GM18508 (cell line): ENCODE data around the gene GIMAP8.
"Not testable (repeated sequence)": the region's sequence is repeated elsewhere in the genome, so short reads cannot be mapped to it uniquely, and the experiment has no call there.

ENCODE experiments used
- ATAC-seq: cut with Tn5 transposase; IDR thresholded peaks from one replicate; pipeline ENCODE4 v1.9.1; 2021; ENCODE audit warnings: moderate number of reproducible peaks; ENCODE audit not compliant: insufficient read depth, unreplicated experiment

Gene GIMAP8

GRCh38 chr7:150493442-150493841 is 43.0 kb downstream of the GIMAP8 start:
- ATAC-seq, result not testable (repeated sequence)

- ATAC-seq, result no peak
Observed at GRCh38 chr7:150502519-150502918, 52.1 kb downstream of the GIMAP8 start.

- ATAC-seq, result no peak
Observed at GRCh38 chr7:150503155-150503554, 52.7 kb downstream of the GIMAP8 start.

GRCh38 chr7:150503581-150503980 is 53.2 kb downstream of the GIMAP8 start:
- no peak for ATAC-seq

GRCh38 chr7:150507947-150508602 is 57.6 kb downstream of the GIMAP8 start:
- ATAC-seq, result no peak

- no peak for ATAC-seq
Observed at GRCh38 chr7:150511048-150511447, 60.6 kb downstream of the GIMAP8 start.

GRCh38 chr7:150513758-150514157 is 63.3 kb downstream of the GIMAP8 start:
- ATAC-seq, result no peak

- no peak for ATAC-seq
Observed at GRCh38 chr7:150514748-150515222, 64.4 kb downstream of the GIMAP8 start, which contains the start of gene GIMAP7. Gene GIMAP7, plus strand, starts transcription at chr7:150514872. Its CDS starts 5,103 bp downstream, at chr7:150519975.

GRCh38 chr7:150515248-150516147 is 65.1 kb downstream of the GIMAP8 start:
- no peak for ATAC-seq

GRCh38 chr7:150516956-150517745 is 66.7 kb downstream of the GIMAP8 start:
- no peak for ATAC-seq

GRCh38 chr7:150519310-150519709 is 68.9 kb downstream of the GIMAP8 start:
- ATAC-seq, result no peak

- no peak for ATAC-seq
Observed at GRCh38 chr7:150520145-150520544, 69.7 kb downstream of the GIMAP8 start.

- ATAC-seq, result not testable (repeated sequence)
Observed at GRCh38 chr7:150522931-150523330, 72.5 kb downstream of the GIMAP8 start.

- ATAC-seq, result no peak
Observed at GRCh38 chr7:150524018-150524417, 73.6 kb downstream of the GIMAP8 start.
